Activated CD4-positive, alpha-beta T cell treated with anti-CD3 and anti-CD28 coated beads, Interleukin-2, amount 10 ng/mL, durations not matched to agents 24 days and 14 days (primary cell): Measurements from ENCODE around the gene MEIS3. TPM values are rescaled to one million over a fixed set of nuclear protein-coding genes. Genes with fewer than 3 reads are reported as not detected.
A peak's percentile ranks its signal among the peaks of the same experiment; 100 is the strongest.

Source experiments
- DNase-seq: peaks from one replicate; pipeline ENCODE4 v3.0.0; 2022
- H3K27ac Mint-ChIP-seq: one replicate; pipeline ENCODE4 v1.8.0; 2022; ENCODE audit warnings: mild to moderate bottlenecking, mixed read lengths
- H3K27me3 Mint-ChIP-seq: one replicate; pipeline ENCODE4 v1.8.0; 2022; ENCODE audit warnings: mixed read lengths
- H3K36me3 Mint-ChIP-seq: one replicate; pipeline ENCODE4 v1.8.0; 2022; ENCODE audit warnings: low read depth, mild to moderate bottlenecking, mixed read lengths
- H3K4me1 Mint-ChIP-seq: one replicate; pipeline ENCODE4 v1.8.0; 2021; ENCODE audit warnings: mixed read lengths
- H3K4me3 Mint-ChIP-seq: one replicate; pipeline ENCODE4 v1.8.0; 2022; ENCODE audit warnings: mild to moderate bottlenecking, moderate library complexity, mixed read lengths
- H3K9me3 Mint-ChIP-seq: one replicate; pipeline ENCODE4 v1.8.0; 2021; ENCODE audit warnings: mixed read lengths
- intact Hi-C: fragments of 100-400 bp; cut with micrococcal nuclease; formaldehyde crosslinking; loops from one replicate; pipeline ENCODE4 v1.15.1; 2023
- total RNA-seq: library from RNA; stranded (reverse); gene quantifications from 2 replicates; pipeline ENCODE4 v1.2.3, GENCODE V29; 2022

The MEIS3 gene
- total RNA-seq: not detected in 2 replicates

DNA sequence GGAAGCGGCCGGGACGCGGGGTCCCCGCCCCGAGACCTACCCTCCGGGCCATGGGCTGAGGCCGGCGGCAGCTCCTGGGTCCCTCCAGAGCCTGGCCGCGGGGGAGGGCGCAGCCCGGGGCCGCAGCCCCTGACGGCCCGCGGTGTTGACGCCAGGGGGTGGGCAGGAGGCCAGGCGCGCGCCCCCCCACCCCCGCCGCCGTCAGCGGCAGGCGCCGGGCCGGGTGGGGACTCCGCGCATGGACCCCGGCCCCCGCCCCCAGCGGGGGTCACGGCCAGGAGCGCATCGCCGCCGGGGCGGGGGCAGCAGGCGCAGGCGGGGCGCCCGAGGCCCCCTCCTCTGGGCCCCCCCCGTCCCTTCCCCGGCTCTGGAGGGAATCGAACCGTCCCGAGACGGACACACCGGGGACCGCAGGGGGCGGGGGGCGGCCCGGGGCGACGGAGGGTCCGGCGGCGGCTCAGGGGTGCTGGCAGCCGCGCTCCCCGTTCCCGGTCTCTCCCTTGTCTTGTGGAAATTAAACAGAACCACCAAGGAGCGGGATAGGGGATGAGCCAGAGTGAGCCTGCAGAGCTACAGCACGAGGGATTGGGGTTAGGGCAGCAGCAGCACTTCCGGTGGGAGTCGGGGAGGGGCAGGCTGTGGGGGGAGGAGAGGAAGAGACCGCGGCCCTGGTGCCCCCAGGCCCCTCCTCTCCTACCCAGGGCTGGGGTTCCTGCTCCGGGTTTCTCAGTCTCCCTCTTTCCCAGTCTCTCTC, at the start of gene MEIS3:
Gene MEIS3, minus strand, starts transcription at position 498 of the 754 bp plus-strand sequence. Its CDS starts 446 bp downstream, at position 52.
- Mint-ChIP-seq H3K36me3 (peaks cover 3% of the 10 kb centered on the region), H3K4me3 (peak within 1 kb of the TSS; percentile 45), H3K27ac (no peak within 1 kb of the TSS), H3K4me1 (peaks cover 38% of the 10 kb centered on the region), H3K27me3 (peaks cover 74% of the 10 kb centered on the region), H3K9me3 (no peaks in the 10 kb centered on the region)
- intact Hi-C loops: no loop called here
- no peak for DNase-seq

DNA sequence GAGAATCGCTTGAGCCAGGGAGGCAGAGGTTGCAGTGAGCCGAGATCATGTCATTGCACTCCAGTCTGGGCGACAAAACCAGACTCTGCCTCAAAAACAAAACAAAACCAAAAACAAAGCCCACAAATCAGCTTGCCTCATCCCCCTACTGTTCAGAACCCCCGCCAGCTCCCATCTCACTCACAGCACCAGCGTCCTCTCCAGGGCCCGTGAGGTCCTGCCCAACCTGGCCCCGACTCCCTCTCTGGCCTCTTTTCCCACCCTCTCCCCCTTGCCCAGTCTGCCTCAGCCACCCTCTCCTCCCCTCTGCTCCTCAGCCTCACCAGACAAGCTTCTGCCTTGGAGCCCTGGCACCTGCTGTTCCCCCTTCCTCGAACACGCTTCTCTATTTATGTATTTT, 48.6 kb upstream of the MEIS3 start:
- Mint-ChIP-seq H3K4me3 (no peak overlapping the region), H3K9me3 (no peaks in the 10 kb centered on the region), H3K36me3 (no peaks in the 10 kb centered on the region), H3K4me1 (peaks cover 12% of the 10 kb centered on the region), H3K27me3 (peaks cover 49% of the 10 kb centered on the region), H3K27ac (no peak overlapping the region)
- intact Hi-C loops: no loop called here
- DNase-seq: no peak

DNA sequence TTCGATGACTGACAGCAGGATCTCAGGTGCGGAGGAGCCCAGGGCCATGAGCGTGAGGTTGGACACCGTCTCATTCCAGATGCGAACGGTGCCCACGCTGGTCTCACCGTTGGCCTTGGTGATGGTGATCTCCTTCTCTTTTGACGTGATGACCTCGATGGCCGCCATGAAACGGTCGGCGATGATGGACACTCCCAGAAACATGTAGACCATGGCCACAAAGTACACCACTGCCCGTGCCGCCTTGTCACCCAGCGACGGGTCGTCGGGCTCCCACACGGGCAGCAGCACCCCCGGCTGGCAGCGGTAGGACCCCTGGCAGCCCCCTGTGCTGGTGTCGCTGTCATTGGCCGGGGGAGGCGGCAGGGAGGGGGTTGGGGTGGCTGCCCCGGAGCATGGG, 46.6 kb upstream of the MEIS3 start:
- Mint-ChIP-seq H3K9me3 (no peaks in the 10 kb centered on the region), H3K27ac (no peak overlapping the region), H3K4me3 (no peak overlapping the region), H3K4me1 (peaks cover 6% of the 10 kb centered on the region), H3K36me3 (no peaks in the 10 kb centered on the region), H3K27me3 (peaks cover 40% of the 10 kb centered on the region)
- DNase-seq: no peak
- intact Hi-C loops: no loop called here

DNA sequence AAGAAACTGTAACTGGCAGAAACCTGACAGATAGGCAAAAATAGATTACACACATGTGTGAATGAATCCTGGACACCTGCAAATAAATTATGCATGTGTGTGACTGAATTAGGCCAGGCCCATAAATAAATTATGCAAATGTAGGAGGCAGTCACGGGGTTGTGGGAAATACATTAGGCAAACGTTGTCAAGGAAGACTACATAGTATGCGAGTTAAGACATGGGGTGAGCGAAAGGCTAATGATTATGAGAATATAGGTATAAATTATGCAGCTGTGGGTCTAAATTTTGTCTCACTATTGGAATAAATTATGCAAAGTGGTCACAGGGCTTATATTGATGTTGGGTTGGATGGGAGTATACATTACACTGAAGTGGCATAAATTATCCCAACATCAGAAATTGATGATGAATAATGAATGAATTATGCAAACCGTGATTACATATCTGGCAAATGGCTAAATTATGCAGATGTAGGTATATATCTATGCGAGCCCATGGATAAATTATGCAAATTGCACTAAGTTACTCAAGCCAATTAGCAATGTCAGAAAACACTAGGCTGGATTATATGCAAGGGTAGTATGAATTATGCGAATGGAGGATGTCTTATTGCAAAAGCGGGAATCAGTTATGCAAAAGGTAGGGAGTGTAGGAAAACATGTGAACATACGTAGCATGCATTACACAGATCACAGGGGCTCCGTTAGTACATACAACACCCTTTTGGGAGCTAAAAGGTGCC, 45.5 kb upstream of the MEIS3 start:
- Mint-ChIP-seq H3K27me3 (peaks cover 29% of the 10 kb centered on the region), H3K9me3 (no peaks in the 10 kb centered on the region), H3K4me3 (no peak overlapping the region), H3K4me1 (peaks cover 2% of the 10 kb centered on the region), H3K27ac (no peak overlapping the region), H3K36me3 (no peaks in the 10 kb centered on the region)
- intact Hi-C loops: no loop called here
- no peak for DNase-seq

DNA sequence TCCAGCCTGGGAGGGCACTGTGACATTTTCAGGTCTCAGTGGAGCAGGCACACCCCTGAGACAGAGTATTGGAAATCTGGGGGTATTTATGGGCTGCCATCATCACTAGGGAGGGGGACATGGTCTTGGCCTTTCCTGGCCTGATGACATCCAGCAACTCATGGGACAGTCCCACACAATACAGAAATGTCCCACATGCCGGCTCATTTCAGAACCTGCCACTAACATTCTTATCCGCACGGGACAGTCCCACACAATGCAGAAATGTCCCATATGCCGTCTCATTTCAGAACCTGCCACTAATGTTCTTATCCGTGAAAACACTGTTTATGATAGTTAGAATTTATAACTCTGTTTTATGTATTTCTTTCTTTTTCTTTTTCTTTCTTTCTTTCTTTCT, 42.5 kb upstream of the MEIS3 start:
- Mint-ChIP-seq H3K4me1 (peaks cover 4% of the 10 kb centered on the region), H3K27ac (no peak overlapping the region), H3K36me3 (no peaks in the 10 kb centered on the region), H3K9me3 (no peaks in the 10 kb centered on the region), H3K4me3 (no peak overlapping the region), H3K27me3 (peaks cover 6% of the 10 kb centered on the region)
- no peak for DNase-seq
- intact Hi-C loops: no loop called here

DNA sequence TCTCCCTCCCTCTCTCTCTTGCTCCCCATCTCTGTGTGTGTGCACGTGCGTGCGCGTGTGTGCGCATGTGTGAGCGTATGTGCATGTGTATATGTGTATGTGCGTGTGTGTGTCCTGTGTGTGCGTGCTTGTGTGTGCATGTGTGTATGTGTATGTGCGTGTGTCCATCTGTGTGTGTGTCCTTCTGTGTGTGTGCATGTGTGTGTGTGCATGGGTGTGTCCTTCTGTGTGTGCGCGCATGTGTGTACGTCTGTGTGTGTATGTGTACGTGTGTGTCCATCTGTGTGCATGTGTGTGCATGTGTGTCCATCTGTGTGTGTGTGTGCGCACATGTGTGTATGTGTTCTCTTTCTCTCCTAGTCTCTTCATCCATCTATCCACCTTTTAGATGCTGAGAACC, 40.1 kb upstream of the MEIS3 start:
- Mint-ChIP-seq H3K27me3 (peaks cover 22% of the 10 kb centered on the region), H3K9me3 (peaks cover 9% of the 10 kb centered on the region), H3K36me3 (no peaks in the 10 kb centered on the region), H3K27ac (no peak overlapping the region), H3K4me3 (no peak overlapping the region), H3K4me1 (peaks cover 3% of the 10 kb centered on the region)
- intact Hi-C loops: no loop called here
- DNase-seq: no peak

DNA sequence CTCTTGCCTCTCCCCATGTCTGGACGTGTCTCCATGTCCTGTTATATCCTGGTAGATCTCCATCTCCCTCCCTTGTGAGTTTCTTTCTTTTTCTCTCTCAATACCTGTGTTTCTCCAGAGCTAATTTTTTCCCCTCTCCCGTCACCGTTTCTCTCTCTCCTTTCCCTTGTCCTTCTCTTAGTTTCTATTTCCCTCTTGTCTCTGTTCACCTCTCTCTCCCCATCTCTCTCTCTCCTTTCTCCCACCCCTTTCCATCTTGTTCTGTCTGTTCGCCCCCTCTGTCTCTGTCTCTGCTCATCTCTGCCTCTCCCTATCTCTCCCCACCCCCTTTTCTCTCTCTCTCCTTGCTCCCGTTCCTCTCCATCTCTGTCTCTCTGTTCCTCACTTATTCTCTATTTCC, 39.3 kb upstream of the MEIS3 start:
- H3K27ac Mint-ChIP-seq: no peak overlapping the region
- intact Hi-C loops: no loop called here
- no peak overlapping the region for H3K4me3 Mint-ChIP-seq
- H3K36me3 Mint-ChIP-seq: no peaks in the 10 kb centered on the region
- no peak for DNase-seq
- peaks cover 2% of the 10 kb centered on the region for H3K4me1 Mint-ChIP-seq
- H3K27me3 Mint-ChIP-seq: peaks cover 26% of the 10 kb centered on the region
- peaks cover 9% of the 10 kb centered on the region for H3K9me3 Mint-ChIP-seq

GRCh38 chr19:47456721-47457474, 37.6 kb upstream of the MEIS3 start:
- DNase-seq: no peak
- Mint-ChIP-seq H3K36me3 (no peaks in the 10 kb centered on the region), H3K9me3 (peaks cover 9% of the 10 kb centered on the region), H3K4me1 (peaks cover 2% of the 10 kb centered on the region), H3K27ac (no peak overlapping the region), H3K4me3 (no peak overlapping the region), H3K27me3 (peaks cover 27% of the 10 kb centered on the region)
- intact Hi-C loops: no loop called here

GRCh38 chr19:47450478-47450877, 31.2 kb upstream of the MEIS3 start:
- H3K27ac Mint-ChIP-seq: no peak overlapping the region
- H3K4me1 Mint-ChIP-seq: peaks cover 19% of the 10 kb centered on the region
- H3K27me3 Mint-ChIP-seq: peaks cover 60% of the 10 kb centered on the region
- H3K36me3 Mint-ChIP-seq: no peaks in the 10 kb centered on the region
- H3K4me3 Mint-ChIP-seq: no peak overlapping the region
- no peak for DNase-seq
- intact Hi-C loops: no loop called here
- H3K9me3 Mint-ChIP-seq: peaks cover 7% of the 10 kb centered on the region

- peaks cover 62% of the 10 kb centered on the region for H3K27me3 Mint-ChIP-seq
- H3K27ac Mint-ChIP-seq: no peak overlapping the region
- H3K36me3 Mint-ChIP-seq: no peaks in the 10 kb centered on the region
- H3K4me3 Mint-ChIP-seq: no peak overlapping the region
- peaks cover 36% of the 10 kb centered on the region for H3K4me1 Mint-ChIP-seq
- peaks cover 5% of the 10 kb centered on the region for H3K9me3 Mint-ChIP-seq
- intact Hi-C loops: no loop called here
- no peak for DNase-seq
Observed at GRCh38 chr19:47448360-47448727, 29.0 kb upstream of the MEIS3 start.

DNA sequence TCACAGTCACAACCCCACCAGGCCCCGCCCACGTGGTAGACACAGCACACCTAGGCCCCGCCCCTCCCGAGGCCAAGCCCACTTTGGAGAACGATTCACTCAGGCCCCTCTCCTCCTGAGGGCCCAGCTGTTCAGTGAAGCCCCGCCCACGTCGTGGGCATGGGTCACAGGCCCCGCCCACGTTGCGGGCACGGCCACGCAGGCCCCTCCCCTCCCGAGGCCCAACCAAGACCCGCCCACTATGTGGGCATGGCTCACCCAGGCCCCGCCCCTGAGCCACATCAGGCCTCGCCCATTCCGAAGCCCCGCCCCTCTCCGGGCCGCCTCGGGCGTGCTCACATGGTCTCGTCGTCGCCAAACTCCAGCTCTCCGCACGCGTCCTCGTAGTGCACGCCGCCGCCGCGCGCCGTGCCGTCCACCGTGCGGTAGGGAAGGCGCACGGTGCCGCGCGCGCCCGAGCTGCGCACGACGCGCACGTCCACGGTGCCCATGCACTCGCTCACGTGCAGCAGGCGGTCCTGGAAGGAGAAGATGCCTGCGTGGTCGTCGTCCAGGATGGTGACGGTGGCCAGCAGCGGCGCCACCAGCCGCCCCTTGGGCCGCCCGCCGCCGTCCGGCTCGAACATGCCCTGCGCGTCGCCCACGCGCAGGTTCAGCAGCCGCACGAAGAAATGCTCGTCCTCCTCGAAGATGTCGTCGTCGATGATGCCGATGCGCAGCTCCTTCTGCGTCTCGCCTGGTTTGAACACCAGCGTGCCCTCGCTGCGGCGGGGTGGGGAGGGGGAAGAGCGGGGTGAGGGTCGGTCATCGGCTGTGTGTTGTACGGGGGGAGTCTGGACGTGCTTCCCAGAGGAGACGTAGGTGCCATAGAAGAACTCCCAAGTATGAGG, 28.4 kb upstream of the MEIS3 start:
- peak overlapping the region; percentile 75 for H3K4me3 Mint-ChIP-seq
- H3K9me3 Mint-ChIP-seq: peaks cover 5% of the 10 kb centered on the region
- no peaks in the 10 kb centered on the region for H3K36me3 Mint-ChIP-seq
- DNase-seq: peak; percentile 92
- peaks cover 68% of the 10 kb centered on the region for H3K27me3 Mint-ChIP-seq
- intact Hi-C loops: loop anchor here (1.0 kb wide), 1 partner anchor 19 kb away; no protein-coding TSS in a partner anchor
- peak overlapping the region; percentile 16 for H3K27ac Mint-ChIP-seq
- H3K4me1 Mint-ChIP-seq: peaks cover 41% of the 10 kb centered on the region

- no peaks in the 10 kb centered on the region for H3K36me3 Mint-ChIP-seq
- H3K4me3 Mint-ChIP-seq: peak overlapping the region; percentile 75
- intact Hi-C loops: loop anchor here (1.0 kb wide), 1 partner anchor 19 kb away; no protein-coding TSS in a partner anchor
- peaks cover 41% of the 10 kb centered on the region for H3K4me1 Mint-ChIP-seq
- peaks cover 72% of the 10 kb centered on the region for H3K27me3 Mint-ChIP-seq
- H3K9me3 Mint-ChIP-seq: peaks cover 5% of the 10 kb centered on the region
- H3K27ac Mint-ChIP-seq: peak overlapping the region; percentile 35
- DNase-seq: peak; percentile 82
Observed at GRCh38 chr19:47446534-47447469, 27.5 kb upstream of the MEIS3 start.
